Right lobe of liver (tissue), 6 donors: ENCODE measurements around the gene SYTL3. TPM values are rescaled to one million over a fixed set of nuclear protein-coding genes. Genes with fewer than 3 reads are reported as not detected.
"Not testable (repeated sequence)": the region's sequence is repeated elsewhere in the genome, so short reads cannot be mapped to it uniquely, and the experiment has no call there.

Experiments
- ATAC-seq, 4 donors: fragments of 200-7000 bp; cut with Tn5 transposase; one replicate each; pipeline ENCODE4 v1.9.1; 2020; ENCODE audit warnings: mild to moderate bottlenecking in 4 of 4, moderate library complexity in 4 of 4
- DNase-seq, 3 donors: peaks; one replicate each; pipeline ENCODE4 v3.0.0-alpha.2; 2020
- H3K27ac ChIP-seq, 3 donors: fragments of 200-600 bp; one replicate each; pipeline ENCODE4 v1.8.0; 2022
- H3K27me3 ChIP-seq, 2 donors: fragments of 200-600 bp; one replicate each; pipeline ENCODE4 v1.8.0; 2022
- H3K36me3 ChIP-seq, 4 donors: fragments of 200-600 bp; sonication (generic) in 1 of 4; one replicate each; pipeline versions ENCODE4 v1.5.1 to v1.8.0; 2017 to 2022; ENCODE audit warnings: control low read depth in 1 of 4
- H3K4me1 ChIP-seq, 4 donors: fragments of 200-600 bp; sonication (generic) in 1 of 4; one replicate each; pipeline versions ENCODE4 v1.5.1 to v1.8.0; 2017 to 2022; ENCODE audit warnings: control low read depth in 1 of 4
- H3K4me3 ChIP-seq, 3 donors: fragments of 200-600 bp; one replicate each; pipeline ENCODE4 v1.8.0; 2022
- H3K9me3 ChIP-seq, 4 donors: fragments of 200-600 bp; sonication (generic) in 1 of 4; one replicate each; pipeline versions ENCODE4 v1.5.1 to v1.8.0; 2017 to 2022; ENCODE audit warnings: control low read depth in 1 of 4
- CTCF ChIP-seq, 4 donors: fragments of 200-600 bp in 3 of 4; fragments of 450-650 bp in 1 of 4; IDR thresholded peaks; one replicate each; pipeline versions ENCODE4 v1.5.1 to v1.8.0; 2016 to 2022; ENCODE audit warnings: antibody characterized with exemption in 4 of 4, mild to moderate bottlenecking in 2 of 4
- POLR2A ChIP-seq: fragments of 450-650 bp; IDR thresholded peaks from one replicate; pipeline ENCODE4 v1.6.1; 2017; ENCODE audit warnings: antibody characterized with exemption, mild to moderate bottlenecking
- WGBS: methylation state at CpG from one replicate; pipeline ENCODE4 v1.1.6; 2018; ENCODE audit warnings: low coverage, low lambda C conversion rate; ENCODE audit not compliant: insufficient coverage; ENCODE audit errors: missing lambda C conversion rate; 5-methylcytosine and 5-hydroxymethylcytosine counted together
- intact Hi-C, 2 donors: fragments of 100-400 bp; cut with DNase I; formaldehyde crosslinking; loops; one replicate each; pipeline versions ENCODE4 v1.11.2 to v1.14.1; 2022
- total RNA-seq, 6 experiments: library from RNA; depleted of rRNA in 2 of 6; stranded (reverse); fragments of >200 nt in 2 of 6; fragmentation: NEBNext Ultra II Directional in 3 of 6; extraction: Animal tissue kit (Norgen Biotek cat#: 25700) in 3 of 6; gene quantifications; one replicate each; pipeline versions ENCODE4 v1.1.0 to v1.2.4, GENCODE V29; 2016 to 2023
- donor health status: DM: no; HTN: yes; CAD: no.
- donor health status: DM: no; HTN: no; CAD: no.
- donor health status: DM: no; HTN: no; CAD: no.
- donor health status: DM: no; HTN: yes; CAD: no.
- donor health status: DM: no; HTN: yes; CAD: no.

The SYTL3 gene
- total RNA-seq, 6 experiments from 2014 or later = 0.66 to 1.7 (median 1.0) TPM

GRCh38 chr6:158668707-158669103 lies 18.9 kb downstream of the SYTL3 start:
- Histone ChIP-seq H3K4me1 (no peaks in the 10 kb centered on the region), H3K4me3 (no peak overlapping the region), H3K27ac (no peak overlapping the region), H3K27me3 (no peaks in the 10 kb centered on the region), H3K36me3 (no peaks in the 10 kb centered on the region), H3K9me3 (no peaks in the 10 kb centered on the region)
- ATAC-seq (no peak), DNase-seq (peak in 1 of 3 donors; percentile 33)
- intact Hi-C loops = no loop called here
- TF ChIP-seq CTCF (IDR thresholded peaks at IDR 0.05) (no peak), POLR2A (no peak)
- 75% methylated on average over 7 of the region's 7 CpGs for WGBS

DNA sequence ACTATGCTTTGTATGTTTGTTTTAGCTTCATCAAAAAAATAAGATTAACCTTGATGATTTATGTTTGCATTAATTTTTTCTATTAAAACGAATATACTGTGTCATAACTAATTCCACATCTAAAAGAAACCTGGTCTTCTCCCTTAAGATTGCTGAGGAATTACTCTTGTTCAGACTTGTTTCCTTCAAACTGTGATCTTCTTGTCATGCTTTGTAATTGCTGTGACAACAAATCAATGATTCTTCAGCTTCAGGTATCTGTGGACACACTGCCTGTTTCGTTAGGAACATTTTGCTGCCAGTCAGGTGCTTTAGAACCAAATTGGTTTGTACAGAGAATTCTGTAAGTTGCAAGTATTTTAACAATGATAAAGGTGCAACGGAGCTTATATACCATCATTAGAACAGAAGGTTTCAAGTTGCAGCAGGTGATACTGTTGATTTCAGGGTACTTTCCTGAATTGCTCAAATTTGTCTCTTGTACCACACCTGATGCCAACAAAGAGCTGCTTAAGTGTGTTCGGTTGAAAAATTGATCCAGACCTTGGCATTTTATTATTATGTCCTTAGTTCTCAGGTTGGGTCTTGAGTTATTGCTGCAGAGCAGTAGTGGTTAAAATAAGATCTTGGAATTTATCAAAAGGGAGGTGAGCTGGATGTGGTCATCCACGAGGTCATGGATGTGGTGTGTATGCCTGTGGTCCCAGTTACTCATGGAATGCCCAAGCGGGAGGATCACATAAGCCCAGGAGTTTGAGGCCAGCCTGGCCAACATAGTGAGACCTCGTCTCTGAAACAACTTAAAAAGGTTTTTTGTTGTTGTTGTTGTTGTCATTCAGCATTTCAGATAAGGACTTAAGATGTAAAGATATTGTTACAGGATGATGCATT lies 19.5 kb downstream of the SYTL3 start:
- ATAC-seq (peak in 1 of 4 donors; percentile 38), DNase-seq (peak in 1 of 3 donors; percentile 10)
- peaks cover 0 to 5% (median 0%) of the 10 kb centered on the region in 4 donors for H3K4me1 ChIP-seq
- H3K27me3 ChIP-seq = no peaks in the 10 kb centered on the region
- intact Hi-C loops = no loop called here
- TF ChIP-seq POLR2A (no peak), CTCF (IDR thresholded peaks at IDR 0.05) (no peak)
- 64% methylated on average over 7 of the region's 7 CpGs for WGBS
- no peaks in the 10 kb centered on the region for H3K36me3 ChIP-seq
- H3K27ac ChIP-seq = no peak overlapping the region
- no peaks in the 10 kb centered on the region for H3K9me3 ChIP-seq
- H3K4me3 ChIP-seq = no peak overlapping the region

DNA sequence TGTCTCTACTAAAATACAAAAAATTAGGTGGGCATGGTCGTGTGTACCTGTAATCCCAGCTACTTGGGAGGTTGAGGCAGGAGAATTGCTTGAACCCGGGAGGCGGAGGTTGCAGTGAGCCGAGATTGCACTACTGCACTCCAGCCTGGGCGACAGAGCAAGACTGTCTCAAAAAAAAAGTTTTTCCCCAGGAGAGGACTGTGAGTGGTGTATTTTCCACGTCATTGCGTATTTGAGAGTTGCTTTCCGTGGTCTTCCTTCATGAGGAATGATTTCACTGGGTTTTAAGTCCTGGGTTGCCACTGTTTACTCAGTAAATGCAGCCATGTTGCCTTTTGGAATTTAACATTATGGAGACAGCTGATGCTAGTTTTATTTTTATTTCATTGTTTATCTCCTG lies 22.3 kb downstream of the SYTL3 start:
- DNase-seq, H3K9me3 ChIP-seq, H3K4me1 ChIP-seq, intact Hi-C loops, H3K27ac ChIP-seq, ATAC-seq, H3K27me3 ChIP-seq, H3K4me3 ChIP-seq, H3K36me3 ChIP-seq: not testable (repeated sequence)
- WGBS = 77% methylated on average over 4 of the region's 8 CpGs

- no peak overlapping the region for H3K27ac ChIP-seq
- WGBS = 88% methylated on average over 4 of the region's 6 CpGs
- no peaks in the 10 kb centered on the region for H3K9me3 ChIP-seq
- peaks cover 0 to 6% (median 2%) of the 10 kb centered on the region in 4 donors for H3K4me1 ChIP-seq
- intact Hi-C loops = no loop called here
- TF ChIP-seq CTCF (IDR thresholded peaks at IDR 0.05) = no peak
- no peak for TF ChIP-seq POLR2A
- H3K27me3 ChIP-seq = no peaks in the 10 kb centered on the region
- H3K4me3 ChIP-seq = no peak overlapping the region
- H3K36me3 ChIP-seq = no peaks in the 10 kb centered on the region
- ATAC-seq (no peak), DNase-seq (no peak)
Measured at GRCh38 chr6:158672726-158673125, 22.9 kb downstream of the SYTL3 start.

GRCh38 chr6:158674342-158675131 lies 24.7 kb downstream of the SYTL3 start:
- Histone ChIP-seq H3K27ac (peak overlapping the region in 1 of 3 donors; percentile 24), H3K27me3 (no peaks in the 10 kb centered on the region), H3K9me3 (no peaks in the 10 kb centered on the region), H3K36me3 (no peaks in the 10 kb centered on the region), H3K4me1 (peaks cover 0 to 6% (median 2%) of the 10 kb centered on the region in 4 donors), H3K4me3 (no peak overlapping the region)
- TF ChIP-seq CTCF (IDR thresholded peaks at IDR 0.05) (no peak), POLR2A (no peak)
- WGBS = 39% methylated on average over 6 of the region's 14 CpGs
- DNase-seq = no peak
- peak; percentile 85 to 93 (median 90) for ATAC-seq
- intact Hi-C loops = no loop called here

DNA sequence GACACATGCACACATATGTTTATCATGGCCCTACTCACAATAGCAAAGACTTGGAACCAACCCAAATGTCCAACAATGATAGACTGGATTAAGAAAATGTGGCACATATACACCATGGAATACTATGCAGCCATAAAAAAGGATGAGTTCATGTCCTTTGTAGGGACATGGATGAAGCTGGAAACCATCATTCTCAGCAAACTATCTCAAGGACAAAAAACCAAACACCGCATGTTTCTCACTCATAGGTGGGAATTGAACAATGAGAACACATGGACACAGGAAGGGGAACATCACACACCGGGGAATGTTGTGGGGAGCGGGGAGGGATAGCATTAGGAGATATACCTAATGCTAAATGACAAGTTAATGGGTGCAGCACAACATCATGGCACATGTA lies 27.2 kb downstream of the SYTL3 start:
- H3K27ac ChIP-seq, H3K27me3 ChIP-seq, H3K4me3 ChIP-seq, ATAC-seq, intact Hi-C loops, H3K36me3 ChIP-seq, H3K4me1 ChIP-seq, DNase-seq, H3K9me3 ChIP-seq: not testable (repeated sequence)
- WGBS = 80% methylated on average over 1 of the region's 3 CpGs
